Esophagus squamous epithelium (tissue), 5 donors: ENCODE measurements around the gene PGLYRP3. TPM values are rescaled to one million over a fixed set of nuclear protein-coding genes. Genes with fewer than 3 reads are reported as not detected.
A peak's percentile ranks its signal among the peaks of the same experiment; 100 is the strongest.
"Not testable (repeated sequence)": the region's sequence is repeated elsewhere in the genome, so short reads cannot be mapped to it uniquely, and the experiment has no call there.

Experiments used
- DNase-seq: peaks from one replicate; lab custom pipeline; 2025; lab: John Stamatoyannopoulos, UW
- H3K27ac ChIP-seq, 4 donors: fragments of 200-600 bp; sonication (generic); one replicate each; pipeline ENCODE4 v1.5.1; 2016 to 2019; ENCODE audit warnings: mild to moderate bottlenecking in 1 of 4
- H3K27me3 ChIP-seq, 4 donors: fragments of 200-600 bp; sonication (generic); 1 replicate in 3 of 4; 2 replicates in 1 of 4; pipeline versions ENCODE4 v1.5.1 to v1.6.0; 2017 to 2021; ENCODE audit warnings: antibody characterized with exemption in 1 of 4
- H3K36me3 ChIP-seq, 3 donors: fragments of 200-600 bp; sonication (generic); one replicate each; pipeline ENCODE4 v1.5.1; 2016 to 2019
- H3K4me1 ChIP-seq, 3 donors: fragments of 200-600 bp; sonication (generic); one replicate each; pipeline ENCODE4 v1.5.1; 2017 to 2019
- H3K4me3 ChIP-seq, 4 donors: fragments of 200-600 bp; sonication (generic); 1 replicate in 3 of 4; 2 replicates in 1 of 4; pipeline ENCODE4 v1.5.1; 2016 to 2019; ENCODE audit warnings: mild to moderate bottlenecking in 2 of 4, moderate library complexity in 1 of 4
- H3K9me3 ChIP-seq, 3 donors: fragments of 200-600 bp; sonication (generic); one replicate each; pipeline ENCODE4 v1.5.1; 2016 to 2019
- CTCF ChIP-seq, 6 experiments: fragments of 450-650 bp in 4 of 6; fragments of 200-600 bp in 2 of 6; sonication (generic) in 2 of 6; IDR thresholded peaks; one replicate each; pipeline ENCODE4 v1.5.1; 2016 to 2019; ENCODE audit warnings: antibody characterized with exemption in 6 of 6, mild to moderate bottlenecking in 4 of 6, moderate library complexity in 4 of 6
- POLR2A ChIP-seq, 4 donors: fragments of 450-650 bp; IDR thresholded peaks; one replicate each; pipeline ENCODE4 v1.6.1; 2017; ENCODE audit warnings: antibody characterized with exemption in 4 of 4, mild to moderate bottlenecking in 4 of 4, moderate library complexity in 3 of 4
- WGBS, 2 donors: methylation state at CpG; one replicate each; pipeline ENCODE4 v1.1.5; 2018; 5-methylcytosine and 5-hydroxymethylcytosine counted together
- intact Hi-C: fragments of 100-400 bp; cut with DNase I; formaldehyde crosslinking; loops from one replicate; pipeline ENCODE4 v1.15.0; 2022
- total RNA-seq, 4 donors: library from RNA; depleted of rRNA; stranded (reverse); fragments of >200 nt; gene quantifications; one replicate each; pipeline ENCODE4 v1.1.0, GENCODE V29; 2016
- donor health status: DM: yes; HTN: yes; CAD: no.

Gene PGLYRP3
- total RNA-seq, 4 donors from 2014 or later, result 14.3 to 44.0 (median 23.8) TPM

GRCh38 chr1:153348511-153349362, 36.0 kb upstream of the PGLYRP3 start, which contains the start of gene PGLYRP4:
Gene PGLYRP4, minus strand, starts transcription at chr1:153348841. Its CDS starts 909 bp downstream, at chr1:153347932.
- Histone ChIP-seq H3K9me3 (no peaks in the 10 kb centered on the region), H3K27me3 (peaks cover 0 to 78% (median 0%) of the 10 kb centered on the region in 4 donors), H3K4me1 (peaks cover 7 to 64% (median 16%) of the 10 kb centered on the region in 3 donors), H3K36me3 (no peaks in the 10 kb centered on the region), H3K27ac (peak within 1 kb of the TSS; percentile 14 to 79 (median 62)), H3K4me3 (peak within 1 kb of the TSS in 1 of 4 donors; percentile 1)
- TF ChIP-seq POLR2A (IDR thresholded peaks at IDR 0.05), result no peak
- TF ChIP-seq CTCF (IDR thresholded peaks at IDR 0.05), result peak in 1 of 6 experiments; percentile 3
- DNase-seq, result no peak
- intact Hi-C loops, result no loop called here
- WGBS, 2 donors, result 53 to 60% methylated on average over 6 of the region's 10 CpGs

GRCh38 chr1:153347856-153348255, 35.1 kb upstream of the PGLYRP3 start:
- no peak for TF ChIP-seq CTCF (IDR thresholded peaks at IDR 0.05)
- TF ChIP-seq POLR2A (IDR thresholded peaks at IDR 0.05), result no peak

GRCh38 chr1:153347049-153347448, 34.3 kb upstream of the PGLYRP3 start:
- intact Hi-C loops, H3K9me3 ChIP-seq, H3K4me3 ChIP-seq, DNase-seq, H3K36me3 ChIP-seq, H3K27ac ChIP-seq: not testable (repeated sequence)
- Histone ChIP-seq H3K4me1 (peaks cover 8 to 75% (median 16%) of the 10 kb centered on the region in 3 donors), H3K27me3 (peaks cover 0 to 66% (median 0%) of the 10 kb centered on the region in 4 donors)
- WGBS, 2 donors, result 73 to 87% methylated on average over 14 of the region's 14 CpGs

More at GRCh38 chr1:153347856-153348255, 35.1 kb upstream of the PGLYRP3 start:
- intact Hi-C loops, result no loop called here
- Histone ChIP-seq H3K4me1 (peaks cover 8 to 73% (median 16%) of the 10 kb centered on the region in 3 donors), H3K36me3 (no peaks in the 10 kb centered on the region), H3K4me3 (peak overlapping the region in 1 of 4 donors; percentile 1), H3K27ac (peak overlapping the region in 3 of 4 donors; percentile 56 to 79 (median 68)), H3K9me3 (no peaks in the 10 kb centered on the region), H3K27me3 (peaks cover 0 to 71% (median 0%) of the 10 kb centered on the region in 4 donors)
- 59 to 90% methylated on average over 2 to 7 of the region's 7 CpGs for WGBS, 2 donors
- DNase-seq, result no peak

GRCh38 chr1:153346077-153346723, 33.4 kb upstream of the PGLYRP3 start:
- H3K9me3 ChIP-seq, result no peaks in the 10 kb centered on the region
- no peak for DNase-seq
- H3K4me3 ChIP-seq, result no peak overlapping the region
- H3K36me3 ChIP-seq, result peaks cover 0 to 5% (median 0%) of the 10 kb centered on the region in 3 donors
- intact Hi-C loops, result no loop called here
- 35 to 44% methylated on average over 6 of the region's 6 CpGs for WGBS, 2 donors
- peaks cover 8 to 75% (median 16%) of the 10 kb centered on the region in 3 donors for H3K4me1 ChIP-seq
- H3K27me3 ChIP-seq, result peaks cover 0 to 57% (median 0%) of the 10 kb centered on the region in 4 donors
- no peak overlapping the region for H3K27ac ChIP-seq
- TF ChIP-seq CTCF (IDR thresholded peaks at IDR 0.05) (no peak), POLR2A (IDR thresholded peaks at IDR 0.05) (no peak)

- Histone ChIP-seq H3K27me3 (peaks cover 0 to 51% (median 0%) of the 10 kb centered on the region in 4 donors), H3K4me1 (peaks cover 8 to 75% (median 16%) of the 10 kb centered on the region in 3 donors), H3K9me3 (no peaks in the 10 kb centered on the region), H3K4me3 (no peak overlapping the region), H3K27ac (no peak overlapping the region), H3K36me3 (peaks cover 0 to 7% (median 0%) of the 10 kb centered on the region in 3 donors)
- intact Hi-C loops, result no loop called here
- no peak for TF ChIP-seq CTCF (IDR thresholded peaks at IDR 0.05)
- TF ChIP-seq POLR2A (IDR thresholded peaks at IDR 0.05), result no peak
- WGBS, 2 donors, result 76 to 78% methylated on average over 9 to 12 of the region's 14 CpGs
- DNase-seq, result no peak
Measured at GRCh38 chr1:153345187-153346076, 32.7 kb upstream of the PGLYRP3 start.
